Endothelial cell of umbilical vein (primary cell): ENCODE results near the gene PLEKHD1. TPM values are rescaled to one million over a fixed set of nuclear protein-coding genes. Genes with fewer than 3 reads are reported as not detected.

Experiments used
- BruUV-seq: library from RNA; stranded (reverse); fragments of 400-500 nt; replicated peaks from 2 replicates; lab custom pipeline; 2021; lab: Mats Ljungman, UMichigan
- CTCF ChIA-PET: fragments of 300-600, 350-600 bp; sonication (Branson Sonifier 250); formaldehyde crosslinking; loops from one replicate; lab custom pipeline; 2021; ENCODE audit warnings: antibody characterized with exemption, inconsistent platforms; lab: Charles Lee
- POLR2A ChIA-PET: fragments of 300-600, 350-600 bp; sonication (Branson Sonifier 250); formaldehyde crosslinking; loops from one replicate; lab custom pipeline; 2021; ENCODE audit warnings: antibody characterized with exemption, inconsistent platforms; lab: Charles Lee
- DNase-seq: peaks from one replicate; pipeline ENCODE4 v3.0.0-alpha.2; 2011; ENCODE audit warnings: low read depth, low spot score
- FAIRE-seq: peaks from 2 replicates; lab custom pipeline; 2011; peaks lifted over from hg19 to GRCh38; lab: Jason Lieb, UNC
- H2AFZ ChIP-seq: 2 replicates; pipeline ENCODE4 v1.6.0; 2012; ENCODE audit warnings: low read depth, low read length, control low read depth, inconsistent platforms
- H3K27ac ChIP-seq: 2 replicates; pipeline ENCODE4 v1.5.1; 2011; ENCODE audit warnings: low read depth, mild to moderate bottlenecking, control low read depth, low read length, moderate library complexity; ENCODE audit not compliant: insufficient read depth
- H3K27me3 ChIP-seq, 2 experiments: 2 replicates each; pipeline versions ENCODE4 v1.6.0 to v1.6.1; 2011; ENCODE audit warnings: low read length in 2 of 2, mixed read lengths in 1 of 2; ENCODE audit not compliant: control insufficient read depth in 2 of 2, insufficient read depth in 2 of 2
- H3K36me3 ChIP-seq, 2 experiments: 2 replicates in 1 of 2; 3 replicates in 1 of 2; pipeline ENCODE4 v1.5.1; 2011; ENCODE audit warnings: low read length in 2 of 2, mild to moderate bottlenecking in 1 of 2, moderate library complexity in 1 of 2; ENCODE audit not compliant: control insufficient read depth in 2 of 2, insufficient read depth in 2 of 2; ENCODE audit errors: extremely low read depth in 1 of 2
- H3K4me1 ChIP-seq: 3 replicates; pipeline ENCODE4 v1.5.1; 2011; ENCODE audit warnings: mild to moderate bottlenecking, low read length; ENCODE audit not compliant: control insufficient read depth, insufficient read depth; ENCODE audit errors: extremely low read depth
- H3K4me2 ChIP-seq: 2 replicates; pipeline ENCODE4 v1.6.1; 2011; ENCODE audit warnings: low read length, control low read depth, mixed read lengths; ENCODE audit not compliant: insufficient read depth
- H3K4me3 ChIP-seq, 3 experiments: fragments of 200-600 bp in 1 of 3; sonication (generic), shearing (Covaris generic) in 1 of 3; replicated peaks in 1 of 3; 2 replicates each; pipeline ENCODE4 v1.5.1; 2011 to 2016; ENCODE audit warnings: control low read depth in 3 of 3, low read length in 3 of 3, mild to moderate bottlenecking in 2 of 3, inconsistent platforms in 1 of 3, low read depth in 1 of 3, moderate library complexity in 1 of 3; ENCODE audit not compliant: insufficient read depth in 1 of 3
- H3K79me2 ChIP-seq: 2 replicates; pipeline ENCODE4 v1.6.0; 2012; ENCODE audit warnings: low read length, inconsistent platforms; ENCODE audit not compliant: control insufficient read depth, insufficient read depth
- H3K9ac ChIP-seq: replicated peaks from 2 replicates; pipeline ENCODE3; 2011; ENCODE audit warnings: low read length, control low read depth; ENCODE audit not compliant: insufficient read depth; ENCODE audit errors: extremely low read depth
- H3K9me1 ChIP-seq: replicated peaks from 3 replicates; pipeline ENCODE4 v1.6.0; 2011; ENCODE audit warnings: mild to moderate bottlenecking, low read length; ENCODE audit not compliant: control insufficient read depth, insufficient read depth; ENCODE audit errors: extremely low read depth
- H3K9me3 ChIP-seq: replicated peaks from 2 replicates; pipeline ENCODE4 v1.5.1; 2012; ENCODE audit warnings: low read length, inconsistent platforms; ENCODE audit not compliant: control insufficient read depth, insufficient read depth
- H4K20me1 ChIP-seq: replicated peaks from 2 replicates; pipeline ENCODE3; 2011; ENCODE audit warnings: mild to moderate bottlenecking, low read length; ENCODE audit not compliant: control insufficient read depth, insufficient read depth; ENCODE audit errors: extremely low read depth
- CTCF ChIP-seq, 2 donors: IDR thresholded peaks; 1 replicate in 1 of 2; 2 replicates in 1 of 2; pipeline ENCODE4 v1.5.1; 2011; ENCODE audit warnings: low read length in 2 of 2, mild to moderate bottlenecking in 2 of 2, moderate library complexity in 2 of 2, control low read depth in 1 of 2, inconsistent platforms in 1 of 2, low read depth in 1 of 2; ENCODE audit not compliant: insufficient read depth in 1 of 2; ENCODE audit errors: extremely low read depth in 1 of 2
- EZH2 ChIP-seq: IDR thresholded peaks from 2 replicates; pipeline ENCODE4 v1.6.1; 2012; ENCODE audit warnings: borderline replicate concordance, low read depth, mild to moderate bottlenecking, moderate library complexity, low read length, inconsistent platforms; ENCODE audit not compliant: severe bottlenecking
- FOS ChIP-seq: IDR thresholded peaks from 2 replicates; pipeline ENCODE4 v1.6.1; 2011; ENCODE audit warnings: mild to moderate bottlenecking, low read length, moderate library complexity, borderline replicate concordance; ENCODE audit not compliant: insufficient read depth
- GATA2 ChIP-seq: IDR thresholded peaks from 2 replicates; pipeline ENCODE4 v1.7.0; 2011; ENCODE audit warnings: low read depth, mild to moderate bottlenecking, moderate library complexity, mixed read lengths, low read length; ENCODE audit not compliant: insufficient read length, insufficient read depth
- JUN ChIP-seq: IDR thresholded peaks from 2 replicates; pipeline ENCODE4 v1.6.1; 2011; ENCODE audit warnings: borderline replicate concordance, low read depth; ENCODE audit not compliant: insufficient read length, insufficient read depth
- MYC ChIP-seq: IDR thresholded peaks from one replicate; pipeline ENCODE4 v1.6.1; 2011; ENCODE audit warnings: mild to moderate bottlenecking, low read depth, low read length
- POLR2A ChIP-seq: IDR thresholded peaks from 2 replicates; pipeline ENCODE4 v1.6.1; 2012; ENCODE audit warnings: low read depth, mild to moderate bottlenecking, control low read depth, low read length
- POLR2AphosphoS5 ChIP-seq: IDR thresholded peaks from 2 replicates; pipeline ENCODE4 v1.6.1; 2012; ENCODE audit warnings: low read depth, mild to moderate bottlenecking, control low read depth, low read length, moderate library complexity; ENCODE audit not compliant: insufficient read depth
- dilution Hi-C: fragments of 300-500 bp; cut with MboI; formaldehyde crosslinking; loops from one replicate; pipeline ENCODE4 v1.15.0; 2019; ENCODE audit warnings: low sequenced_read_pairs; ENCODE audit not compliant: extremely low pct_ligation_motif_present
- intact Hi-C: fragments of 100-400 bp; cut with micrococcal nuclease; formaldehyde crosslinking; loops from one replicate; pipeline ENCODE4 v1.10.0; 2022
- polyA plus RNA-seq, 4 experiments: library from polyadenylated mRNA; depleted of rRNA in 3 of 4; stranded (reverse) in 3 of 4; unstranded in 1 of 4; fragments of >200 nt; gene quantifications; 2 replicates each; pipeline versions ENCODE4 v1.2.1 to v1.2.3, GENCODE V29; 2011 to 2012; ENCODE audit warnings: missing spikeins in 1 of 4
- total RNA-seq: library from RNA; stranded (reverse); gene quantifications from 2 replicates; pipeline ENCODE4 v1.2.3, GENCODE V29; 2021
- TF ChIP-seq, protein P1 (sequence below): IDR thresholded peaks from 2 replicates; pipeline ENCODE4 v1.6.1; 2011; ENCODE audit not compliant: insufficient read depth, insufficient read length

The PLEKHD1 gene
- total and polyA plus RNA-seq, 2 donors (not counting 3 experiments of a cell fraction or from before 2014, with no cell fraction given), result 0.01 TPM; not detected in 1

DNA sequence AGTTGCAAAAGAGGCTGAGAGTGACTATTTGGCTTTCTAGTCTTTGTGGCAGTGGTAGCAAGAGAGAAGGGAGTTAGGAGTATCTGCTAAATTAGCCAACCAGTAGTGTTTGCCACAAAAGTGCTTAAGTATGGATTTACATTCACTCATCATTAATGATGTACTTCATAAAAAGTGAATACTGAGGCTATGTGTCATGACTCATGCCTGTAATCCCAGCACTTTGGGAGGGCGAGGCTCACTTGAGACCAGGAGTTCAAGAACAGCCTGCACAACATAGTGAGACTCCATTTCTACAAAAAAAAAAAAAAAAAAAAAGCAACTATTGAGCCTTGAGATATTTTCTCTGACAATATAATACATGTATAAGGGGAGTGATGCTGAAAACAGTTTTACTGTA lies 53.4 kb downstream of the PLEKHD1 start:
- no peaks in the 10 kb centered on the region for H3K4me1 ChIP-seq
- no peaks in the 10 kb centered on the region for H3K79me2 ChIP-seq
- H3K4me2 ChIP-seq, result no peak overlapping the region
- no peaks in the 10 kb centered on the region for H3K36me3 ChIP-seq
- H3K27me3 ChIP-seq, result peaks cover 14 to 18% of the 10 kb centered on the region in 2 experiments
- POLR2A ChIA-PET, result no interaction called here
- no peak for TF ChIP-seq POLR2A
- no peaks in the 10 kb centered on the region for H3K9me3 ChIP-seq
- H2AFZ ChIP-seq, result no peak overlapping the region
- DNase-seq (no peak), FAIRE-seq (no peak)
- BruUV-seq, result no TSS peak
- no peak overlapping the region for H3K27ac ChIP-seq
- CTCF ChIA-PET, result interaction anchor here (1.5 to 3.2 kb wide), 2 partner anchors 10 to 36 kb away, joined by 7 to 59 read pairs; partner anchors contain the start of gene CCDC177
- no peaks in the 10 kb centered on the region for H4K20me1 ChIP-seq
- H3K4me3 ChIP-seq, result no peak overlapping the region
- H3K9me1 ChIP-seq, result no peaks in the 10 kb centered on the region
- H3K9ac ChIP-seq, result no peak overlapping the region
- intact Hi-C loops, result no loop called here
- dilution Hi-C loops, result no loop called here

GRCh38 chr14:69538766-69539165 lies 54.2 kb downstream of the PLEKHD1 start:
- no peak for FAIRE-seq
- TF ChIP-seq, protein P1, sequence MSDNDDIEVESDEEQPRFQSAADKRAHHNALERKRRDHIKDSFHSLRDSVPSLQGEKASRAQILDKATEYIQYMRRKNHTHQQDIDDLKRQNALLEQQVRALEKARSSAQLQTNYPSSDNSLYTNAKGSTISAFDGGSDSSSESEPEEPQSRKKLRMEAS, result no peak
- TF ChIP-seq POLR2A (no peak), JUN (no peak), CTCF (IDR thresholded peaks at IDR 0.05; ENCODE audit: extremely low read depth in 1 of 2, insufficient read depth in 1 of 2, low read depth in 1 of 2, low read length in 2 of 2) (no peak), POLR2AphosphoS5 (no peak), GATA2 (no peak), EZH2 (no peak), FOS (no peak), MYC (no peak)
- dilution Hi-C loops, result no loop called here

More at GRCh38 chr14:69538766-69539165, 54.2 kb downstream of the PLEKHD1 start:
- Histone ChIP-seq H3K9me3 (no peaks in the 10 kb centered on the region), H3K4me1 (no peaks in the 10 kb centered on the region), H3K9ac (no peak overlapping the region), H3K79me2 (no peaks in the 10 kb centered on the region), H3K9me1 (no peaks in the 10 kb centered on the region), H3K36me3 (no peaks in the 10 kb centered on the region), H3K27me3 (peaks cover 11 to 12% of the 10 kb centered on the region in 2 experiments), H2AFZ (no peak overlapping the region), H3K4me2 (no peak overlapping the region), H3K27ac (no peak overlapping the region), H4K20me1 (no peaks in the 10 kb centered on the region), H3K4me3 (no peak overlapping the region)
- ChIA-PET CTCF (no interaction called here), POLR2A (no interaction called here)
- no peak for DNase-seq
- BruUV-seq, result no TSS peak
- intact Hi-C loops, result no loop called here
